HG03095 (cell line): ENCODE measurements around the gene LPIN3.
A peak's percentile ranks its signal among the peaks of the same experiment; 100 is the strongest.
"Not testable (repeated sequence)": the region's sequence is repeated elsewhere in the genome, so short reads cannot be mapped to it uniquely, and the experiment has no call there.

Source experiments
- ATAC-seq: cut with Tn5 transposase; IDR thresholded peaks from one replicate; pipeline ENCODE4 v1.9.1; 2021; ENCODE audit warnings: moderate library complexity; ENCODE audit not compliant: unreplicated experiment

The LPIN3 gene

GRCh38 chr20:41340327-41341055 is at the start of gene LPIN3:
LPIN3 (plus strand) TSS chr20:41340821; CDS start chr20:41345804, 4,983 bp downstream.
- no peak for ATAC-seq

- no peak for ATAC-seq
These were observed 47.2 kb upstream of the LPIN3 start for GRCh38 chr20:41293269-41294037.

- ATAC-seq = no peak
These were observed 40.7 kb upstream of the LPIN3 start for GRCh38 chr20:41299899-41300298.

GRCh38 chr20:41300383-41300782 is 40.2 kb upstream of the LPIN3 start:
- no peak for ATAC-seq

- no peak for ATAC-seq
These were observed 39.7 kb upstream of the LPIN3 start for GRCh38 chr20:41300886-41301285.

- no peak for ATAC-seq
These were observed 36.6 kb upstream of the LPIN3 start for GRCh38 chr20:41304002-41304401.

- no peak for ATAC-seq
These were observed 36.1 kb upstream of the LPIN3 start for GRCh38 chr20:41304424-41305079.

- ATAC-seq = peak; percentile 89
These were observed 34.4 kb upstream of the LPIN3 start for GRCh38 chr20:41306061-41306727.

GRCh38 chr20:41307021-41307420 is 33.6 kb upstream of the LPIN3 start:
- no peak for ATAC-seq

- ATAC-seq = no peak
These were observed 32.3 kb upstream of the LPIN3 start for GRCh38 chr20:41308290-41308711.

GRCh38 chr20:41308726-41309413 is 31.8 kb upstream of the LPIN3 start:
- ATAC-seq = no peak

GRCh38 chr20:41309817-41310216 is 30.8 kb upstream of the LPIN3 start:
- no peak for ATAC-seq

GRCh38 chr20:41312009-41312408 is 28.6 kb upstream of the LPIN3 start:
- ATAC-seq = not testable (repeated sequence)

- no peak for ATAC-seq
These were observed 26.2 kb upstream of the LPIN3 start for GRCh38 chr20:41314386-41314785.

GRCh38 chr20:41316051-41316450 is 24.6 kb upstream of the LPIN3 start:
- no peak for ATAC-seq

GRCh38 chr20:41316602-41317545 is 23.7 kb upstream of the LPIN3 start:
- ATAC-seq = peak; percentile 46

GRCh38 chr20:41317546-41318270 is 22.9 kb upstream of the LPIN3 start, which contains the start of gene ZHX3:
ZHX3 (minus strand) TSS chr20:41317731; CDS start chr20:41204916, 112,815 bp downstream.
- ATAC-seq = peak; percentile 96

GRCh38 chr20:41318271-41318649 is 22.4 kb upstream of the LPIN3 start:
- ATAC-seq = no peak

GRCh38 chr20:41320441-41320840 is 20.2 kb upstream of the LPIN3 start:
- no peak for ATAC-seq
